Measurements from ENCODE around the gene ACOX3.
A peak's percentile ranks its signal among the peaks of the same experiment; 100 is the strongest.
"Not testable (repeated sequence)": the region's sequence is repeated elsewhere in the genome, so short reads cannot be mapped to it uniquely, and the experiment has no call there.

ACOX3 gene

GRCh38 chr4:8440492-8441311 lies at the start of gene ACOX3, which contains the start of gene TRMT44:
Gene ACOX3, minus strand, starts transcription at chr4:8440723. Its CDS starts 24,202 bp downstream, at chr4:8416521.
Gene TRMT44, plus strand, starts transcription at chr4:8440777. Its CDS starts 46 bp downstream, at chr4:8440823.
- peak; percentile 88 to 98 (median 94) for DNase-seq

DNA sequence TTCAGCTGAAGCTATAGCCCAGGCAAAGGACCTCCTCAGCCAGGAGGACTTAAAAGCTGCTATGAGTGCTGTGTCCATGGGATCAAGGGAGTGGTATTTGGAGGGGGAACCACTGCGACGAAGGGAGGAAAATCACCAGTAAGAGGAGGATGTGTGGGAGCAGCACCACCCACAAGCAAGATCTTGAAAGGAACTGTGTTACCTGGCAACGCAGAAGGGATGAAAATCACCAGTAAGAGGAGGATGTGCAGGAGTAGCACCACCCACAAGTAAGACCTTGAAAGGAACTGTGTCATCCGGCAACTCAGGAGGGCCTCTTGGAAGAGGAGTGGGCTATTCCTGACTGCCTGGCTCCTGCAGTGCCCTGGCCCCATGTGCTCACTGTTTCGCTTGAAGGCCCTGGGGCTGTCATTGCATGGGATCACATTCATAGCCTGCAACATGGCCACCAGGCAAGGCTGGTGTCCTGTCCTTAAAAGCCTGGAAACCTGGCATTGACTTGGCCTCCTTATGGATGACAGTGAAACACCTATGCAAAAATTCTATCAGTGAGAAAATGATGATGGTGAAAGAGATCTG lies 48.4 kb upstream of the ACOX3 start:
- DNase-seq = no peak

DNA sequence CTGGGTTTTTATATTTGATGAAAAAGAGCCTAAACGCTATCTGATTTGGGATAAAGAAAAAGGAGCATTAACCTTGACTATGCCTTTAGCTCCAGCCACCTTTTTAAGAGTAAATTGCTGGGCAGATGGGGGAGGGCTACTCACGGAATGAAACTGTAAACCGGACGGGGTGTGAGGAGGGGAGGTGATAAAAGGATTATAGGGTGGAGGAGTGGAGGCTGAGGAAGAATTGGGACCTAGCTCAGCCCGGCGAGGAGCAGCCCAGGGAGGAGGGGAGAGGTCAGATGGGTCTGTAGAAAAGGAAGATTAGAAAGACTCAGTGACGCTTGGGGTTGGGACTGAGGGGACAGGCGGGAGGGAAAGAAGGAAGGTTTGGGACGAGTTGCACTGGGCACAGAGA lies 46.1 kb upstream of the ACOX3 start:
- DNase-seq = not testable (repeated sequence)

DNA sequence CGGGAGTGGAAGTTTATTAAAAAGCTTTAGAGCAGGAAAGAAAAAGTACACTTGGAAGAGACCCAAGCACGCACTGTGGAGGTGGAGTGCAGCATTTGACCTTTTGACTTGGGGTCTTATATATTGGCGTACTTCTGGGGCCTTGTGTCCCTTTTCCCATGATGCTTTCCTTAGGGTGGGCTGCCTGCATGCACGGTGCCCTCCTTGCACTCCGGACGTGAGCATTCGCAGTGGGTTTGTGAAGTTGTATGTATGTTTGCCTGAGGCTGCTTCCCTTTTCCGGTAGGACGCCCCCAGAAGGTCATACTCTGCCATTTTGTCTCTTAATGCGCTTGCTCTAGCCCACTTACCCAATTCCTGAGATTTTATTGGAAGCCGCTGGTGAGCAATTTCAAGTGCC lies 39.7 kb upstream of the ACOX3 start:
- no peak for DNase-seq

DNA sequence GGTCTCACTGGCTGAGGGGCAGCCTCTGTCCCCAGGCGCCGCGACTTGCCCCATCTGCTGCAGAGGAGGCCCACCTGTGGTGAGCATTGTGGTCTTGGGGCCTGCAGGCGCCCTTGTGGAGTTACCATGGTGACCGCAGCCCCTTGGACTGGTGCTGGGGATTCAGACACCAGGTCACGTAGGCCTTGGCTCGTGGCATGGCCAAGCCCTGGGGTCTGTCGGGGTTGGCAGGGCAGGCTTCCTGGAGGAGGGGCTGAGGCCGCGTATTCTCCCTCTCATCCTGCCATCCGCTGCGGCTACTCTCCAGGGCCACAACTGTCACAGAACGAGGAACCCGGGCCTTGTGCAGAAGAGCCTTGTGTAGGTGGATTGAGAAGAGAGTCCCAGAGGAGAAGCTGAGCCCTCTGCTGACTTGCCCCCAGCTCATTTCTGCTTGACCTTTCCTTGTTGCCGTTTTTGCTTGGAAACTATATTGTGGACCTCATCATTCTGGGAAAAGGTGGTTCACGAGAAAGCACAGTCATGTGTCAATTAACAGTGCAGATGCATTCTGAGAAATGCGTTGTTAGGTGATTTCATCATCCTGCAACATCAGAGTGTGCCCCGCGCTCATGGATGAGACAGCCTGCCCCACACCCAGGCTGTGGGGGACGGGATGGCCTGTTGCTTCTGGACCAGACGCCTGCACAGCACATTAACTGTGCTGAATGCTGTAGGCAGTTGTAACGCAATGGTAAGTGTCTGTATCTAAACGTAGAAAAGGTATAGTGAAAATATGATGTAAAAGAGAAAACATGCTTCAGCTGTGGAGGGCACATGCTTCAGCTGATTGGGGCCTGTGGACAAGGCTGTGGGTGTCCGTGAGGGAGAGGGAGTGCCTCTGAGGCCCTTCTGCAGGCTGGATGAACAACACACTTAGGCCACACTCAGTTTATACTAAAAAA lies 38.5 kb upstream of the ACOX3 start:
- no peak for DNase-seq

DNA sequence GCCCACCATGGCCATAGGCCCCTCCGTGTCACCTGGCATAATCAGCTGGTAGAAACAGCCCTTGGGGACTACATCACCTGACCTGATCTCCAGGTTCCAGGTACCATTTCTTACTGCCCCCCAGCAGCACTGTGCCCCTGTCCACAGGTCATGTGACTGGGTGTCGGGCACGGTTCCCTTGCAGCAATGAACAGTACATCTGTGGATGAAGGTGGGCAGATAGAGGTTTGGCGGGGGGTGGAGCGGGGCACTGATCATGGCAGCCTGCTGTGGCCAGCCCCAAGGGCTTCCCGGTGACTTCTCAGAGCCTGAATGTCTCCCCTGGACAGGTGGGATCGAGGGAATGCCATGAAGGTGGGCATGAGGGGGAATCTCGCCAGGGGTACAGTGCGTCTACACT lies 37.8 kb upstream of the ACOX3 start:
- DNase-seq = no peak

DNA sequence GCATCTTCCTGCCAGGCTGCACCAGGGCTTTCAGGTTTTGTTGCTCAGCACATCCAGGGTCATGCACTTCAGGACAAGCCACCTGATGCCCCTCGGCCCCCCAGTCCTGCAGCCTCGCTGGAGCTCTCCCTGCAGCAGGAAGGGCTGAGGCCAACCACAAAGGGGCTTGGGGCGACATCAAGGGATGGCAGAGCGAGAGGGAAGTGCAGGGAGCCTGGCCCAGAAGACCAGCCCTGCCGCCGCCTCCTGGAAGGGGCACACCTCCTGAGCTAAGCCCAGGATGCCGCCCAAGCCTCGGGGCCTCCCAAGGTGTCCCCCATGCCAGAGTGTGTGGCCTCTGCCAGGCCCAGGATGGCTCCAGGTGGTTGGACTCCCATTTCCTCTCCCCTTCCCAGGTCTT lies 37.2 kb upstream of the ACOX3 start:
- no peak for DNase-seq

DNA sequence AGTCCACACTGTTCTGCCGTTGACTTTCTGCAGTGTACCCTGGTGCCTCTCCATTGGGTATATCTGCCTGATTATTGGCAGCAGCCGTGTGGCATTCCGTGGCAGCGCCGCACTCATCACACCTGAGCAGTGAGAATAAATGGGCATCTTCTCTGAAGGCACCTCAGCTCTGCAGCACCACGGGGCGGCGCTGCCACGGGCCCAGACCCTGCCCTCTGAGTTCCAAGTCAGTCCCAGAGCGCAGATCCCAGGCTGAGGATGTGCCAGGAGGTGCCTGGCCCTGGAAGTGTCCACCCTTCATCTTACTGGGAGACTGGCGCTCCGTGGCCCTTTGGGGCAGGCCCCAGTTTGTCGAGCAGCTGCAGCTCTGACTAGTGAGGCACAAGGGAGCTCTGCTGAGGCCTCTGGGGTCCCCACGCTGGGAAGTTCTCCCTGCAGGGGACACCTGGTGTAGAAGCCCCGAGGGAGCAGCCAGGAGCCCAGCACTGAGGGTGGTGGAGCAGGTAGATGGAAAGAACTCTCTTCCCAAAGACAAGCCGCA lies 36.6 kb upstream of the ACOX3 start:
- DNase-seq = no peak

DNA sequence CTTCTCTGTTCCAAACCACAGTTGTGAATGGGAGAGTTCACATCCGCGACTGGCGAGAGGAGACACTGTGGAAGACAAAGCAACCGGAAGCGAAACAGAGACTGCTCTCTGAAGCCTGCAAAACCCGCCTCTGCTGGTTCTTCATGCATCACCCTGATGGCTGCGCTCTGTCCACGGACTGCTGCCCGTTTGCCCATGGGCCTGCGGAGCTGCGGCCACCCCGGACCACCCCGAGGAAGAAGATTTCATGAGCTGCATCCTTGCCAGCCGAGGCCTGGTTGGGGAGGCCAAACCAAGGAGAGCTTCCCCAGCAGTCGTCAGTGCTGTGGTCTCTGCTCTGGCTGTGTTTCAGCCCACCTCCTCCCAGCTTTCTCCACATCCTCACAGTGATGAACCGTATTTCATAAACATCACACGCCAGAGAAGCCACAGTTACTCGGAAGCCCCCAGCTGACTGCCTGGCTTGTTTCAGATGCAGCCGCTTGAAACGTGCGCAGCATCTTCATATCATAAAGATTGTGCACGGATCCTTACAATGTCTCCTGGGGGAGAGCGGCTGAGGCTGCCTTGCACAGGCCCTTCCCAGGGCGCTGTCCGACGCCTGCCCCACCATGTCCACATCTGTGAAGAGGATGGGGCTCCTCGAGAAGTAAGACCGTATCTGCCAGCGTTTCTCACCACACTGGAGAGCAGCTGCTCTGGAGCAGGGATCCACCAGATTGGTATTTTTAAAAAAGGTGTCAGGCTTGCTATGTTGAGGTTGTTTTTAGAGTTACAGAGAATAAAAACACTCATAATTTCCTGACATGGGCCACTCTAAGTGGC lies 35.4 kb upstream of the ACOX3 start:
- no peak for DNase-seq

- DNase-seq = no peak
Observed at GRCh38 chr4:8474856-8475255, 34.3 kb upstream of the ACOX3 start.

GRCh38 chr4:8473920-8474590 lies 33.5 kb upstream of the ACOX3 start:
- no peak for DNase-seq

- no peak for DNase-seq
Observed at GRCh38 chr4:8473198-8473919, 32.8 kb upstream of the ACOX3 start.

DNA sequence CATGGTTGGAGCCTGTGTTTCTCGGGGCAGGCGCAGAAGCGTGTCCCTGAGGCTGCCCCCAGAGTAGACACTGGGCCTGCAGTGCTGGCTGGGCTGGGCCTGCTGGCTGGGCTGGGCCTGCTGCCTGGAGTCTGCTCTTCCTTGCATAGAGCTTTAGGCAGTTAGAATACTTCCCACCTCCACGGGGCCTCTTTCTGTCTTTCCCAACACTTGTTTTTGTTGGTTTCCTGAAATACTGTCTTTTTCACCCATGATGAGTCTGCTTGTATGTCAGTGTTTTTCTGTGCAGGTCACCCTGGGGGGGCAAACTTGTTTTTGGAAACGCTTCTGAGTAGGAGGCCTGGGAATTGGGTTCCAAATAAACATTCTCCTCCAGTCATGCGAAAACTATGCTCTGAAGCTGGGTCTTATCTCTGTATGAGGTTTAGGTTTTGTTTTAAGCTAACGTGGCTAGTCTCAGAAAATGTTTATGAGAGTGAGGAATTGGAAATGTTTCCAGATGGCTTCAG lies 32.2 kb upstream of the ACOX3 start:
- no peak for DNase-seq

- DNase-seq = no peak
Observed at GRCh38 chr4:8472158-8472688, 31.7 kb upstream of the ACOX3 start.

GRCh38 chr4:8471211-8471875 lies 30.8 kb upstream of the ACOX3 start:
- DNase-seq = no peak

DNA sequence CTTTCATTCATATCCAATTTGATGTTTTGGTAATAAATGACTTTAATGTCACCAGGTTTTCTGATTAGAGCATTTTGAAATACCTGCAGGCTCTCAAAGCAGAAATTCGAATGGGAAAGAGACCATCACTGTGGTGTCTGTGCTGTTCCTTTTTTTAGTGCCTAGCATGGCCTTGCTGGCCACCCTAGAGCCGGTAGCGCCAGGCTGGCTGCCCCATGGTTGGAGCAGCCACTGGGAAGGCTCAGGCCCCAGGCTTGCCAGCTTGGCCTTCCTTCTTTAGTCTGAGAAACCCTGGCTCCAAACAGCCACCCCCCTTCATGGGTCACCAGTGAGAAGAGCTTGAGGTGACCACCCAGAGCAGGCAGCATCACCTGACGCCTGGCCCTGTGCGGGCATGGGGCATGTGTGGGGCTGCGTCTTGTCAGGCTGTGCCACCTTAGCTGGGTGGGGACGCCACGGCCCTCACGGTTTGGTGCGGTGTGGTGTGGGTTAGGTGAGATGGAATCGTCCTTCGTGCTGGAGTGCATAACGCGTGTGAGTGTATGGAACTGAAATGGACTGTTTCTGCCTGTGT lies 30.0 kb upstream of the ACOX3 start:
- no peak for DNase-seq

DNA sequence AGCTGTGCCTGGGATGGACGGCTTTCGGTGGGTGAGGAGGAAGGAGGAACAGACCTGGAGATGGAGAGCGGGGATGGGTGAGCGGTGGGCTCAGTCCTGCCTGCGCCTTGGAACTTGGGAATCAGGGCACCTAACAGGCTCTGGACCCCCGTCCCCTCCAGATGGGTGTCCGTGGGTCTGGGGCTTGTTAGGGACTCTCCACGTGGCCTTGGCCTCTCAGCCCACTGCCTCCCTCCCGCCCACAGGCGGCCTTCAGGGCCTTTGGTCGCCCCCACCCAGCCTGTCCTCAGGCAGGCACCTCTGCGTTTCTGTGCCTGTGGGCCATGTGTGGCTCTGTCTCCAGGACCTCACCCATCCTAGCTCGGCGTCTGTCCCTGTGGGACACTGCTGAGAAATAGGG lies 29.0 kb upstream of the ACOX3 start:
- no peak for DNase-seq

- peak in 5 of 6 experiments; percentile 6 to 47 (median 12) for DNase-seq
Observed at GRCh38 chr4:8468746-8469535, 28.4 kb upstream of the ACOX3 start.

DNA sequence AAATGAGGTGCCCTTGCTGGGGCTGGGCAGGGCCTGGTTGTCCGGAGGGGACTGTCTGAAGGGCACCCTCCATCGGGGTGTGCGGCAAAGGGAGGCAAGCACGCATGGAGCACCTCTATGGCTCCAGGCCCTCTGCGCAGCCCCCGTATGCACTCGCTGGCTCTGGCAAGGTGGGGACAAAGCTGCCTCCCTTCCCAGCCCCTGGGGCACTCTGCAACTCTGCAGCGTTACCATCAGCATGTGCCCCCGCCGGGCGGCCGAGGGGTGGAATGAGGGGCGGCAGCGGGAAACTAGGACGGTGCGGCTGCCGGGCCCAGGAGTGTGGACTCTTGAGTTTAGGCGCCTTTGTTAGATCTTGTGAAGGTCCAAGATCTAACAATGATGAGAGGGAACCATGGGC lies 26.5 kb upstream of the ACOX3 start:
- DNase-seq = no peak

All from stimulated activated naive CD4-positive, alpha-beta T cell (primary cell).